GM10847 (cell line): ENCODE measurements around the gene PHF10.
A peak's percentile ranks its signal among the peaks of the same experiment; 100 is the strongest.

Experiments
- POLR2A ChIP-seq: IDR thresholded peaks from 2 replicates; pipeline ENCODE4 v1.6.1; 2011; ENCODE audit not compliant: insufficient read length; ENCODE audit errors: extremely low read depth

Gene PHF10

DNA sequence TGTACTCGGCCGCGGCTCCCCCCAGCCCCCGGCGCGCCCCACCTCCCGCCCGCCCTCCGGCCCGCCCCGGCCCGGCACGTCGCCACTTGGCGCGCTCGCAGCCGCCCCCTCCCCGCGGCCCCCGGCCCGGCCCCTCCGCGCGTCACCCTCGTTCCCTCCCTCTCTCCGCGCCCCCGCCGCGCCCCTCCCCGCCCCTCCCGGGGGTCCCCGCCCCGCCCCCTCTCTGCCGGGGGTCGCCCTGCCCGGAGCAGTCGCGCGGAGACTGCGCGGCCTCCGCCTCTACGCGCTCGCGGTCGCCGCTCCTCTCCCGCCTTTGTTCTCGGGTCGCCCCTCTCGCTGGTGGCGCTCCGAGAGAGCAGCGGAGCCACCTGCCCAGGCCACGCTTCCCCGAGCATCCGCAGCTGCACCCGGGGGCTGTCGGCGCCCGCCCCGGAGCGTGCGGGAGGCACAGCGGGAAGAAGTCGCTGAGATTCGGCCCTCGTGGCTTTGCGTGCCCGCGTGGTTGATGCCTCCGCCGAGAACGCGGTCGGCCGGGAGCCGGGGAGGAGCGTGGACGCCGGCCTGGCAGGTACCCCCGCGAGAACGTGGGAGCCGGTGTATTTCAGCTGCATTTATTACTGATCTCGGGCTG lies at the start of gene PHF10:
TSS of gene PHF10 (minus strand) at position 7 of the 631 bp plus-strand sequence. CDS start 569 bp downstream, outside the sequence.
- TF ChIP-seq POLR2A: peak; percentile 39

DNA sequence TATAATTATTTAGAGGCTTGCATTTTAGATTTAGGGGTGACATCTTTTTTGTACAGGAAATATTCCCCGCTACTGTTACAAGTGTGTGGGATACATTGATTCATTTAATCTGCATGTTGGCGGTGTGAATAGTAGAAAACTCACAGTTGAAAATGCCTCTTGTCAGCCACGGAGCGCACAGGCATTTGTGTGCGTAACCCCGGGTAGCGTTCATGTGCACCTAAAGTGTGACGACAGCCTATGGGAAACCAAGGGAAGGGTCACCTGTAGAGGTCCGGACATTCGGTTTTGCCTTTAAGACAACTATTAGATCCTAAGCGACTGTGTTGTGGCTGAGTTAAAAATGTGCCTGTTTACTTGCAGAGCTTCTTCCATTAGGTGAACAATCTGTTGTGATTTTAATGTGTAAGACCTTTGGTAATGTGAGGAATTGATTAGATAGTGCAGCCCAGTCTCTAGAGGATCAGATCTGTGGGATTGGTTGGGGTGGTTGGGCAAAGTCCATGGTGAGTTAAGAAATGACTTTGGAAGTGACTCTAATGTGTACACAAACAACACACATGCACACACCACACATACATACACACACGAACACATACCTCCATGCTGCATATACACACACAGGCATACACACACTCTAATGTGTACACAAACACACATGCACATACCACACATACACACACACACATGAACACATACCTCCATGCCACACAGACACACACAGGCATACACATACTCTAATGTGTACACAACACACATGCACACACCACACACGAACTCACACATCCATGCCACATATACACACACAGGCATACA lies 42.8 kb upstream of the PHF10 start:
- no peak for TF ChIP-seq POLR2A

DNA sequence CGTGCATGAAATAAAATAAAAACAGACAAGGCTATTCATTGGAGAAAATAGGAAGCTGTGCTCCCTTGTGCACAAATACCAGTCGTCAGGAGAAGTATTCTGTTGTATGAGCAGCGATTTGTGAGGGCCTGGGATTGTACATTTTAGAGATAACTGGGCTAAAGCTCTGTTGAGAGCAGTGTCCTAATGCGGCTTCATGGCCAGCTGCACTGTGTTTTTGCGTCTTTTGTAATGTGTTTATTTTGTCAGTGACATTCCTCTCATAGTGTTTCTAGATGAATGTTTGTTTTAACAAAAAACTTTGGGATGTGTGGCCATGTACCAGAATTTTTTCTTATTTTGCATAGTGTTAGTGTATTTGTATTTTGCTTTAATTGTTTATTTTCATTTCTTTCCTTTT lies 41.9 kb upstream of the PHF10 start:
- TF ChIP-seq POLR2A: no peak

DNA sequence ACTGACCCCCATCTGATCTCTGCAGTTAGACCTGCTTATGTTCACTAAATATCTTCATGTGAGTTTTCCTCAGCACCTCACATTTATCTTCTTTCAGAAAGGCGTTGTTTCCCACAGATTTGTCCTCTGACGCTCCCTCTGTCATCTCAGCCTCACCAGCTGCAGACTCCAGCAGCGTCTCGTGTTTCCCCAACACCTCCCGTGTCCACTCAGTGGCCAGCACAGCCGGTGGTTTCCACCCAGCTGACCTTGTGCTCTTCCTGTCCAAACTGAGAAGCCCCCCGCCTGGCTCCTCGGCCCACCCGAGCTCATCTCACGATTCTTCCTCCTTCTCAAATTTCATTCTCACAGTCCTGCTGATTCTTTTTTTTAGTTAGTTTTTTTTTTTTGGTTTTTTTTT lies 39.6 kb upstream of the PHF10 start:
- no peak for TF ChIP-seq POLR2A

DNA sequence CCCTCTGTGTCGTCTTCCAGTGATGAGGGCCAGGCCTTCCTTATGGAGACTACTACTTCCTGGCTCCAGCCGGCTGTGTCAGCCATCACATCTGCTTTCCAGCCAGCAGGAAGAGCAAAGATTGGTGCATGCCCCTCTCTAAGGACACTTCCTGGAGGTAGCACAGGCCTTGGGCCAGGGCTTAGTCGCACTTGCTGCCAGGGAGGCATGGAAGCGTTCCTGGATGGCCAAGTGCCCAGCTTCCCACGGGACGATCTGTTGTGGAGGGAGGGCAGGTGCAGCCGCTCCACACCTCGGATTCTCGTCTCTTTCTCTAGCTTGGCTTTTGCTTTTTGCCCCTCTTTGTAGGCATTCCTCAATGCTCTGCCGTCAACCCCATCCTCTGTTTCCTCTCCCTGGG lies 39.0 kb upstream of the PHF10 start:
- TF ChIP-seq POLR2A: no peak

DNA sequence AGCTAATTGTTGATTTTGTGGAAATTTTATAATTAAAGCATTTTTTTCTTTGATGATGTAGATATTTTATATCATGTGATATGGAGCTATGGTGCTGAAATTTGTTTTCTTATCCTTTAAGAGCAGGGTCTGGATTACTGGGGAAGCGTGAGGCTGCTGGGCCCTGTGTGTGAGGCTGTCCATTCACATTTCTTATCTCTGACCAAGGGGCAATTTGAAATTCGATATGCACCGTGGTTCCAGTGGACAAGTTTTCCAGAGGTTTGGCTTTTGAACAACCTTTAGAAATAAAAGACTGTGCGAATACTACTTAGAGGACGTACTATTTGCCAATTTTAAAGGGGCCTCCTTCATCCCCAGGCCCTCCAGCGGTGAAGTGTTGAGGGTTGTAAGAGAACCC lies 30.9 kb upstream of the PHF10 start:
- TF ChIP-seq POLR2A: no peak

DNA sequence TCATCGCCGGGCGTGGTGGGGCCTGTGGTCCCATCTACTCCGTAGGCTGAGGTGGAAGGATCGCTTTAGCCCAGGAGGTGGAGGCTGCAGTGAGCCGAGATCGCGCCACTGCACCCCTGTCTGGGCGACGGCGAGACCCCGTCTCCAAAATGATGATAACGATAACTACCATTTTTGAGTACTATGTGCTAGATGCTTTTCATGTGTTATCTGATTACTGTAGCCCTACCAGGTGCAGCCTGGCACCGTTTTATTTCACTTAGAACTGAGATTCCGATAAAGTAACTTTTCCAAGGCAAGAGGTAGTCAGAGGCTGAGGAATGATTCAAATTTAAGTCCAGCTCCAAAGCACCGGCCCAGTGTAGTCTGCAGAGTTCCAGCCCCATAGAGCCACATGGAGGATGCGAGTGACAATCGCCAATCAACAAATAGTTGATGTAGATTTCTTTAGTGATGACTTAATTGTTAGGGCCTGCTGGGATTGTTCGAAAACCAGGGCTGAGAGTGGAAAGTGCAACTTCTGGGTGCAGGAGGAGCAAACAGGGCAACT lies 27.8 kb upstream of the PHF10 start:
- TF ChIP-seq POLR2A: no peak

DNA sequence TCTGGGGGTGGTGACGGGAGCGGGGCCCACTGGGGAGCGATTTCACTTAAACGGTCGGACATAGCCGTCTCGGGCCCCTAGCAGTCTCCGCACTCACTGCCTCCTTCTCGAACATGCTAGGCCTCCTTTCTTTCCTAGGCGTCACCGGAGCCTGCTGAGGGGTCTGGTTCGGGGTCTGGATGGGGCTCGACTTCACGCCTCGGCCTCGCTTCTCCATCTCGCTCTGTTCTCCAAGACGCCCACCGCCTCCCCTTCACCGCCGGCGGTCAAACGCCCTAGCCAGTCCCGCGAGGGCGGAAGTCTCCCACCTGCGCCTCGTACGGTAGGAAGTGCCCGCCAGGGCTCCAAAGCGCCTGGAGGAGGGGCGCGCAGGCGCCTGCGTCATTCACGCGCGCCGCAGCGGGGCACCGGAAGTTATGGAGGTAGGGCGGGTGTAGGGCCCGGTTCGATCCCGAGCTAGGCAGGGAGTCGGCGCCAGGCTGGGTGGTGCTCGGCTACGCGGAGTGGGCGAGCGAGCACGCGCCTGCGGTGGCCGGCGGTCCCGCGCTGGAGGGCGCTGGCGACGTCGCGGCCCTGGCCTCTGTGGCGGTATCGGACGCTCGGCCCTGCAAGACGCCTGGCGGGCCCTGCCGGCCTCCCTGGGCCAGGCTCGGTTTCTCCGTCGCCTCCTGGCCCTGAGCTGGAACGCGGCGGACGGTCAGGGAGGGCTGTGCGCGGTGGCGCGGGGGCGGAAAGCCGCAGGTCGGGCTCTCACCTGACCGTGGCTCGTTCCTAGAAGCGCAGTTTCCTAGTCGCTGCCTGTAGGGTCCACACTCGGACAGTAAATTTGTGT lies 27.2 kb upstream of the PHF10 start, which contains the start of the genes DYNLT2 and ERMARD:
TSS of gene DYNLT2 (minus strand) at position 331 of the 832 bp plus-strand sequence. CDS start at position 217, 114 bp downstream.
TSS of gene ERMARD (plus strand) at position 381 of the 832 bp plus-strand sequence. CDS start at position 417, 36 bp downstream.
- peak; percentile 94 for TF ChIP-seq POLR2A

DNA sequence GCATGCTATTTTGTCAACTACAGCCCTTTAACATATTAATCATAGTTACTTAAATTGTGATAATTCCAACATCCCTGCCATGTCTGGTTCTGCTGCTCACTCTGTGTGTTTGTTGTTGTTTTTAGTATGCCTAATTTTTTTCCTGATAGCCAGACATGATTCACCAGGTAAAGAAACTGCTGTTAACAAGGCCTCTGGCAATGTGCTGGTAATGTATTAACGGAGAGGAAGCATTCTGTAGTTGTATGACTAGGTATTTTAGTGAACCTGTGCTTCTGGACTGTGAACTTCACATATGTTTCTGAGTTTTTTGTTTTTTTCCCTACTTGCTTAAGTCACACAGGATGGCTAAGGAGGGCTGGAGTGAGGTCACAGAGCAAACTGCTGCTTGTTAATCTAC lies 22.3 kb upstream of the PHF10 start:
- TF ChIP-seq POLR2A: no peak

DNA sequence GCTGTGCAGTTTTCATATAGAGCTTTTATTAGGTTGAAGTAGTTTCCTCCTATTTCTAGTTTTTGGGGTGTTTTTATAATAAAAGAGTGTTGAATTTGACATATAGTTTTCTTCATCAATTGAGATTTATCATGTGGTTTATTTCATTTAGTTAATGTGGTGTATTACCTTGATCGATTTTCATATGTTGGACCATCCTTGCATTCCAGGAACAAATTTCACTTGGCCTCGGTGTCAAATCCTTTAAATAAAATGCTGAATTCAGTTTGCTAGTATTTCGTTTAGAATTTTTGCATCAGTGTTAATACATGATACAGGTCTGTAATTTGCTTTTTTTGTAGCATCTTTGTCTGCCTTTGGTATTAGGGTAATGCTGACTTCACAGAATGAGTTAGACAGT lies 21.1 kb upstream of the PHF10 start:
- no peak for TF ChIP-seq POLR2A

DNA sequence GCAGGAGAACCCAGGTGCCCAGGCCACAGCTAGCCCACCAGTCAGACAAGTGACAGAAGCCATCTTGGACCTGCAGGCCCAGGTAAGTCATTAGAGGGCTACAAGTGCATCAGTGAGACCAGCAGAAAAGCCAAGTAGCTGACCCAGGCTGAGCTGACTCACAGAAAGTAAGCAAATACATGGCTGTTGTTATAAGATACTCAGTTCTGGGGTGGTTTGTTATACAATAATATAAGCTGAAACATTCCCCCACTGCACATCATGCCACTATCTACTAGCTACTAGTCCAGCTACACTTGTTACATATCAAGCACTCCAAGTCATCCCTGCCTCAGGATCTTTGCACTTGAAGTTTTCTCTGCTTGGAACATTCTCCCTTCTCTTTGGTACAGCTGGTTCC lies 17.0 kb upstream of the PHF10 start:
- TF ChIP-seq POLR2A: no peak

DNA sequence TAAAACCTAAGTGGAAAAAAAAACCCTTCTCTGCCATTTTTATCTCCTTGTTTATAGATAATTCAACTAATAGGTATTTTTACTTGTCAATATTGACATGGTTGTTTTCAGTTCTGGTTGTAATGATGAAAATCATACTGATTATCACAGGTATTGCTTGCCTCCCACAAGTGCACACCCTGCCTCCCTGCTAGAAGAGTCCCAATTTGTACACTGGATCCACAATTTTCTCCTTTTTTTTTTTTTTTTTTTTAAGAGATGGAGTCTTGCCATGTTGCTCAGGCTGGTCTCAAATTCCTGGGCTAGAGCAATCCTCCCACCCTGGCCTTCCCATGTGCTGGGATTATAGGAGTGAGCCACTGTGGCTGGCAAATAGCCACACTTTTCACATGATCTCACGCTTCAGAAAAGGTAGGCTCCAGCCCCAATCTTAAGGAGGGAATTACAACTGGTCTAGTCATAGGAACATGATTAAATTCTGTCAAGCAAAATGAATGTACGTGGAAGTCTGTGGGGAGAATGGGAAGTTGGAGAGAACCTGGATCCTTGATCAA lies 14.8 kb upstream of the PHF10 start:
- TF ChIP-seq POLR2A: no peak

DNA sequence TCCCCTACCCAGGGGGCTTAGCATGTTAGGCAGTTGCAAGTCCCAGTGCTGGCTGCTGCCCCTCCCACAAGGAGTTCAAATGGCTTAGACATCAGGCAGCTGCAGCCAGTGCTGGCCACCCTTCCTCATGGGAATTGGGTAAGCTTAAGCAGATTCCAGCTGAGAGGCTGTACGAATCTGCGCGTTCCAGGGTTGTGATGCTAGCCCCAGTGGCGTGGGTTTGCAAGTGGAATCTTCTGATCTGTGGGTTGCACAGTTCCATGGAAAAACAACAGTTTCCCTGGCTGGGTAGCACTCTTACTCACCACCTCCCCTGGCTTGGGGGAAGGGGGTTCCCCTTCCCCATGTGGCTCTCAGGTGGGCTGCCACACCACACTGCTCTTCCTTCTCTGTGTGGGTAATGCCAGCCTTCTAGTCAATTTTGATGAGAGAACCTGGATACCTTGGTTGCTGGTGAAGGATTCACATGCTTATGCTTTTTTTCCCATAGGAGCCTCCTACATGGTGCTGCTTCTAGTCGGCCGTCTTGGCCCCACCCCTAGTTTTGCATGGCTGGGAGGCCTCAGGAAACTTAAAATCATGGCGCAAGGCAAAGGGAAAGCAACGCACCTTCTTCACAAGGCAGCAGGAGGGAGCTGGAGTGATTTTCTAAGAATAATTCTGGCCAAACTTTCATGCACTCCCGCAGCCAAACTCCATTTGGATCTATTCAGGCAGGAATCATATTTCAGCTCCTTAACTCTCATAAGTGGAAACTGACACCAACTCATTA lies 14.1 kb upstream of the PHF10 start:
- TF ChIP-seq POLR2A: no peak

DNA sequence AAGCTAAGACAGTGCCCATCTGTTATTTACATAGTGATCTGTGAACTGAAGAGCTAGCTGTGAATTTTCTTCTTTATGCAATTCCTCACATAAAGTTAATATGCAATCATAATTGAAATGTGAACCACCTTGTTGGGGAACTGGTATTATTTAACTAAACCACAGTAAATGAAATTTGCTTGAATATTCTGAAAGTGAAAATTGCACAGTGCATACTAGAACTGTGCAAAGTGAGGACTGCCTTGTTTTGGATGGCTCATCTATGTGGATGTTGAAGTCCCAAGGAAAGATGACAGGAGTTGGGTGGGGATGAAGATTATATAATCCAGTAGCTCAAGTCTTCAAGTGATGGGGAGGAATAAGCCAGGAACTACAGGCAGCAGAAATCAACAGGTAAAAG lies 5.7 kb upstream of the PHF10 start:
- TF ChIP-seq POLR2A: no peak
